A673 (cell line): ENCODE results near the gene ENO4. TPM values are rescaled to one million over a fixed set of nuclear protein-coding genes. Genes with fewer than 3 reads are reported as not detected.
A peak's percentile ranks its signal among the peaks of the same experiment; 100 is the strongest.

ENCODE experiments used
- BruUV-seq: library from RNA; stranded (reverse); fragments of 400-500 nt; replicated peaks from 2 replicates; lab custom pipeline; 2021; lab: Mats Ljungman, UMichigan
- CTCF ChIA-PET: fragments of 300-600 bp; sonication (Branson Sonifier 250); formaldehyde crosslinking; loops from one replicate; lab custom pipeline; 2022; ENCODE audit warnings: antibody characterized with exemption; lab: Charles Lee
- POLR2A ChIA-PET: fragments of 300-600 bp; sonication (Branson Sonifier 250); formaldehyde crosslinking; loops from one replicate; lab custom pipeline; 2022; ENCODE audit warnings: antibody characterized with exemption; ENCODE audit not compliant: low non-redundant PET; lab: Charles Lee
- DNase-seq: peaks from one replicate; pipeline ENCODE4 v3.0.0-alpha.2; 2015; ENCODE audit warnings: low spot score
- H3K27ac ChIP-seq: fragments of 200-600 bp; sonication (generic); 2 replicates; pipeline ENCODE4 v1.5.1; 2016; ENCODE audit warnings: mixed run types, low read depth, mild to moderate bottlenecking, mixed read lengths, antibody characterized with exemption, low read length; ENCODE audit not compliant: poor library complexity, severe bottlenecking
- H3K27me3 ChIP-seq: fragments of 200-600 bp; sonication (generic); replicated peaks from 2 replicates; pipeline ENCODE4 v1.6.1; 2017; ENCODE audit warnings: mixed run types, low read depth, mild to moderate bottlenecking, mixed read lengths, antibody characterized with exemption, low read length; ENCODE audit not compliant: insufficient read depth, poor library complexity
- H3K36me3 ChIP-seq: fragments of 200-600 bp; sonication (generic); 2 replicates; pipeline ENCODE4 v1.6.1; 2016; ENCODE audit warnings: mixed run types, mild to moderate bottlenecking, mixed read lengths, antibody characterized with exemption, low read length; ENCODE audit not compliant: insufficient read depth, poor library complexity, severe bottlenecking
- H3K4me1 ChIP-seq: fragments of 200-600 bp; sonication (generic); 2 replicates; pipeline ENCODE4 v1.6.1; 2017; ENCODE audit warnings: mixed run types, mild to moderate bottlenecking, mixed read lengths, antibody characterized with exemption, low read length; ENCODE audit not compliant: insufficient read depth, poor library complexity, severe bottlenecking
- H3K4me3 ChIP-seq: fragments of 200-600 bp; sonication (generic); 2 replicates; pipeline ENCODE4 v1.5.1; 2016; ENCODE audit warnings: low read depth, mixed run types, mild to moderate bottlenecking, mixed read lengths, low read length; ENCODE audit not compliant: poor library complexity, severe bottlenecking
- H3K9me3 ChIP-seq: fragments of 200-600 bp; sonication (generic); 2 replicates; pipeline ENCODE4 v1.6.1; 2016; ENCODE audit warnings: mixed run types, low read depth, mild to moderate bottlenecking, mixed read lengths, antibody characterized with exemption, low read length; ENCODE audit not compliant: poor library complexity, severe bottlenecking
- EZH2 ChIP-seq: fragments of 200-600 bp; sonication (generic); IDR thresholded peaks from 2 replicates; pipeline ENCODE4 v1.6.1; 2017; ENCODE audit warnings: borderline replicate concordance, low read depth, mild to moderate bottlenecking, mixed read lengths, antibody characterized with exemption, low read length; ENCODE audit not compliant: poor library complexity, severe bottlenecking
- intact Hi-C: fragments of 100-400 bp; cut with micrococcal nuclease; formaldehyde crosslinking; loops from one replicate; pipeline ENCODE4 v1.10.0; 2022; ENCODE audit not compliant: unreplicated experiment
- total RNA-seq: library from RNA; stranded (reverse); gene quantifications from 2 replicates; pipeline ENCODE4 v1.2.3, GENCODE V29; 2021
- TF ChIP-seq, protein P1 (sequence below): fragments of 300-800, 200-600 bp; sonication (generic); conservative IDR thresholded peaks from 2 replicates; pipeline ENCODE4 v1.5.1; 2017; ENCODE audit warnings: low read depth, mild to moderate bottlenecking, antibody characterized with exemption, low read length, moderate library complexity, mixed read lengths

The ENO4 gene
- total RNA-seq, 1 experiment from 2014 or later: 0.28 TPM

DNA sequence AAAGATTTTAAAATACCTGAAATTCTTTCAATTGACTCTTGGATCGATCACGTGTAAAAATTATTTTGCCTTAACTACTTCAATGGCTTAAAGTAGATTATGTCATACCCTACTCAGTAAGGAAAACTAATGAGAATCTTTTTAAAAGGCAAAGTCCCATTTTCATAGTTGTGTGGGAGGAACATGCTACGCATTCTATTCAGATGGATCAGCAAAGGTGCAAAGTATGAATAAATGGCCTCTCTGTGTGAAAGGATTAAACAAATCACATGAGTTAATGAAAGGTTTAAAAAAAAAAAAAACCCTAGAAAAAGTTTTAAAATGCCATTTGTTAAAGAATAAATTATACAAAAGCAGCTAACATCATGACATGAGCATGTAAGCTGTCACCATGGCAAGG lies 77.1 kb downstream of the ENO4 start:
- Histone ChIP-seq H3K36me3 (peaks cover 20% of the 10 kb centered on the region), H3K9me3 (no peaks in the 10 kb centered on the region), H3K4me1 (no peaks in the 10 kb centered on the region), H3K27me3 (no peaks in the 10 kb centered on the region), H3K4me3 (no peak overlapping the region), H3K27ac (no peak overlapping the region)
- no TSS peak for BruUV-seq
- intact Hi-C loops: no loop called here
- ChIA-PET POLR2A (no interaction called here), CTCF (interaction anchor here (0.6 kb wide), 1 partner anchor 15 kb away, joined by 3 read pairs; no protein-coding TSS in a partner anchor)
- DNase-seq: peak; percentile 24
- TF ChIP-seq, protein P1, sequence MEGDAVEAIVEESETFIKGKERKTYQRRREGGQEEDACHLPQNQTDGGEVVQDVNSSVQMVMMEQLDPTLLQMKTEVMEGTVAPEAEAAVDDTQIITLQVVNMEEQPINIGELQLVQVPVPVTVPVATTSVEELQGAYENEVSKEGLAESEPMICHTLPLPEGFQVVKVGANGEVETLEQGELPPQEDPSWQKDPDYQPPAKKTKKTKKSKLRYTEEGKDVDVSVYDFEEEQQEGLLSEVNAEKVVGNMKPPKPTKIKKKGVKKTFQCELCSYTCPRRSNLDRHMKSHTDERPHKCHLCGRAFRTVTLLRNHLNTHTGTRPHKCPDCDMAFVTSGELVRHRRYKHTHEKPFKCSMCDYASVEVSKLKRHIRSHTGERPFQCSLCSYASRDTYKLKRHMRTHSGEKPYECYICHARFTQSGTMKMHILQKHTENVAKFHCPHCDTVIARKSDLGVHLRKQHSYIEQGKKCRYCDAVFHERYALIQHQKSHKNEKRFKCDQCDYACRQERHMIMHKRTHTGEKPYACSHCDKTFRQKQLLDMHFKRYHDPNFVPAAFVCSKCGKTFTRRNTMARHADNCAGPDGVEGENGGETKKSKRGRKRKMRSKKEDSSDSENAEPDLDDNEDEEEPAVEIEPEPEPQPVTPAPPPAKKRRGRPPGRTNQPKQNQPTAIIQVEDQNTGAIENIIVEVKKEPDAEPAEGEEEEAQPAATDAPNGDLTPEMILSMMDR: no peak
- TF ChIP-seq EZH2: no peak

DNA sequence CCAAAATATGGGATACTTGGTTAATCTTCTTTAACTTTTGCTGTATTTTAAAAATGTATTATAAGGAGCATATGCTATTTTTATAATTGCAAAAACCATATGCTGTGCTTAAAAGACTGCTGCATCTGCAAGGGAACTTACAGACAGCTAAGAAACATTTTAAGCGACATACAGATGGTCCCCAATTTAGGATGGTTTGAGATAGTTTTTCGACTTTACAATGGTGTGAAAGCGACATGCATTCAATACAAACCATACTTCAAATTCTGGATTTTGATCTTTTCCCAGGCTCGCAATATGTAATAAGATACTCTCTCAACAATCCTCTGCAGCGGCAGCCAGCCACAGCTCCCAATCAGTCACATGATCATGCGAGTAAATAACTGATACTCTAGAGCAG lies 82.5 kb downstream of the ENO4 start:
- Histone ChIP-seq H3K9me3 (no peaks in the 10 kb centered on the region), H3K27me3 (no peaks in the 10 kb centered on the region), H3K4me3 (no peak overlapping the region), H3K4me1 (no peaks in the 10 kb centered on the region), H3K36me3 (peaks cover 19% of the 10 kb centered on the region), H3K27ac (no peak overlapping the region)
- ChIA-PET CTCF (no interaction called here), POLR2A (no interaction called here)
- no TSS peak for BruUV-seq
- TF ChIP-seq, protein P1: no peak
- TF ChIP-seq EZH2: no peak
- no peak for DNase-seq
- intact Hi-C loops: no loop called here

Other genes with a start within 250 kb of the ENO4 start
- gene PNLIPRP2, start 228.5 kb upstream of the ENO4 start, total RNA-seq: not detected in 2 replicates
- gene HSPA12A, start 106.9 kb upstream of the ENO4 start, total RNA-seq: 1.4 and 1.5 TPM in 2 replicates
- 39.9 and 40.6 TPM in 2 replicates for gene SHTN1, start 155.7 kb downstream of the ENO4 start, total RNA-seq